GM12872 (cell line): ENCODE results near the gene KRTAP10-1.

Experiments
- CTCF ChIP-seq: IDR thresholded peaks from 3 replicates; pipeline ENCODE4 v1.5.1; 2011; ENCODE audit warnings: low read depth, mild to moderate bottlenecking, low read length, moderate library complexity; ENCODE audit not compliant: insufficient read depth

Gene KRTAP10-1

GRCh38 chr21:44517175-44517899 lies 22.7 kb downstream of the KRTAP10-1 start:
- TF ChIP-seq CTCF = no peak

- TF ChIP-seq CTCF = no peak
These were observed 23.2 kb downstream of the KRTAP10-1 start for GRCh38 chr21:44516828-44517174.

GRCh38 chr21:44516342-44516741 lies 23.7 kb downstream of the KRTAP10-1 start:
- no peak for TF ChIP-seq CTCF

GRCh38 chr21:44515359-44516165 lies 24.4 kb downstream of the KRTAP10-1 start:
- no peak for TF ChIP-seq CTCF

- TF ChIP-seq CTCF = no peak
These were observed 25.1 kb downstream of the KRTAP10-1 start for GRCh38 chr21:44514746-44515358.

GRCh38 chr21:44514218-44514520 lies 25.8 kb downstream of the KRTAP10-1 start:
- TF ChIP-seq CTCF = no peak

- TF ChIP-seq CTCF = no peak
These were observed 26.4 kb downstream of the KRTAP10-1 start for GRCh38 chr21:44513389-44514217.
